NOMO-1 treated with DMSO at 0.1 percent for 48 hours (cell line): ENCODE results near the gene DOCK10.

Experiments
- DNase-seq: peaks from one replicate; lab custom pipeline; 2025; ENCODE audit not compliant: unreplicated experiment; lab: John Stamatoyannopoulos, UW

DOCK10 gene

GRCh38 chr2:225041207-225041850 lies 939 bp downstream of the DOCK10 start:
- peak; percentile 76 for DNase-seq

DNA sequence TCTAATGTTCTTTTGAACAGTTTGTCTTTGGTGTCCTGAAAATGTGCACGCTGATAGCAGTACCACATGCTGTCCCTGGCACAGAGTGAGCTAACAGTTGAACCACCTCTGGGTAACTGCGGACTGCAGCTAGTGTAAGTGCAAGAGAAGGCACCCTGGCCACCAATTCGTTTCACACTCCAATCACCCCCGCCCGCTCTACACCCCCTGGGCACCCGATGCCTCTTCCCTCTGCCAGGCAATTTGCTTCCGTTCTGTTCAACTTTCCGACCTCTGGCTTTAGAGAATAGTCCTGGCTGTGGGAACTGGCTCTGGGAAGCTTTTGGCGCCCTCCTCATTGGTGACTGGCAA lies 1.4 kb downstream of the DOCK10 start:
- DNase-seq = no peak

DNA sequence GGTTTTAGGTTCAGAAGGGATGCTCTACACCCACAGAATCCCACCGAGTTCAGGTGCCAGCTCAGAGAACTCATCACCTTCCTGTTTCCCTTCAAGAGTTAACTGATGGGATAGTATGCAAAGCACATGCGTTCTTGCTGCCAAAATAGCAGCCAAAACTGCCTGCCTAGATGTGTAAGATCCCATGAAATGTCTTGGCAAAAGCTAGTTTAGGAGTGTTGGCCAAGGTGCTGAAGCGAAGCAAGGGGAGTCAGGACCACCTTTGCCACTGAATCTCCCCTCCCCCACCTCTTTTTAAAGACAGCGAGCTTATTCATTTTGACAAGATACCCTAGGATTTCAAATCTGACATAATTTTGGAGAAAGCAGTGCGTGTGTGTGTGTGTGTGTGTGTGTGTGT lies 2.1 kb downstream of the DOCK10 start:
- no peak for DNase-seq

GRCh38 chr2:225038231-225038523 lies 4.1 kb downstream of the DOCK10 start:
- no peak for DNase-seq

DNA sequence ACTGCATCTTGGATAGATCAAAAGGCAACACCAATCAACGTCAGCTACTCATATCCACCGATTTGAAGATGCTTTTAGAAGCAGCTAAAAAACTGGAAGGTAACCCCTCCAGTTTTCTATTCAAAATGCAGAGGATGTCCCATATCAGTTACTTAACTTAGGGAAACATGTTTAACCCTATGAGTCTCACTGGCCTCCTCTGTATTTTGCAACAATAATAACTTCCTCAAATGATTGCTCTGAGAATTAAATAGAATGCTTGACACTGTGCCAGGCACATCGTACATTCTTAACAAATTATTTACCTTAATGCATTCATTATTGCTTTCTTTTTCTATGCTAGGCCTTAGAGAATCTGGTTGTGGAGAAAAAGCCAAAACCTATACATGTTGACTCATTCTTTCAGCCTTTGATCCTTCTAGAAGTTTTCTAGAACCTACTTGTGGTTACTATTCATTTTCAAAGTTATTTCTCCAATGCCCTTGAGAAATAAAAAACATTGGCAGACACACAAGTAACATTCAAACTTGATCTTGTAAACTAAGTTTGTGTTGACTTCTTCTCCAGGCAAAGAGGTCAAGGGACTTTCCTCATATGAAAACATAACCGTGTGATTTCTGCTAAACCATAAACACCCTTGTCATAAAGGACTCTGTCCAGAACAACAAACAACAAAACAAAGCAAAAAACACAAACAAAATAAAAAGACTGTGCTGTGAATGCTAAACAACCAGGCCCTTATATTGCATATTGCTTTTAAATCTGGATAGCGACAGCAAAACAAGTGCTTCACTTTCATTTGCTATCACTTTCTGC lies 4.6 kb downstream of the DOCK10 start:
- peak; percentile 57 for DNase-seq

- no peak for DNase-seq
Measured at GRCh38 chr2:225036431-225036830, 5.8 kb downstream of the DOCK10 start.

- DNase-seq = no peak
Measured at GRCh38 chr2:225033440-225034318, 8.6 kb downstream of the DOCK10 start.

DNA sequence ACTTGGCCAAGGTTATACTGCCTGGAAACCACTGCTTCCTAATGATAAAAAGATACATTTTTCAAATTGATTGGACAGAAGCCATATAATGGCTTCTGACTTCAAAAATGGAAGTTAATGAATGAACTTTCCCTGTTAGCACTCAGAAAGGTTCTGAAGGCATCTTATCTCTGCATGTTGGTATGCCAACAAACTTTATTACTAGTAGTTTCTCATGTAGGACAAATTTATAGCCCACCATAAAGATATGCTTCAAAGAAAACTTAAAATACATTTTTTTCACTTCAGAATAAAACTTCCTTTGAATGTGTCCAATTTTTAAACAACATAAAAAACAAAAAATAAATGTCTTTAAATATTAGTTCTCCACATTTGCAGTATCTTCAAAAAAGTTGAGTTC lies 10.0 kb downstream of the DOCK10 start:
- DNase-seq = no peak

GRCh38 chr2:225031599-225031998 lies 10.7 kb downstream of the DOCK10 start:
- DNase-seq = no peak

GRCh38 chr2:225030893-225031292 lies 11.4 kb downstream of the DOCK10 start:
- DNase-seq = no peak

- no peak for DNase-seq
Measured at GRCh38 chr2:225030203-225030602, 12.1 kb downstream of the DOCK10 start.

- DNase-seq = no peak
Measured at GRCh38 chr2:225028572-225028971, 13.7 kb downstream of the DOCK10 start.

DNA sequence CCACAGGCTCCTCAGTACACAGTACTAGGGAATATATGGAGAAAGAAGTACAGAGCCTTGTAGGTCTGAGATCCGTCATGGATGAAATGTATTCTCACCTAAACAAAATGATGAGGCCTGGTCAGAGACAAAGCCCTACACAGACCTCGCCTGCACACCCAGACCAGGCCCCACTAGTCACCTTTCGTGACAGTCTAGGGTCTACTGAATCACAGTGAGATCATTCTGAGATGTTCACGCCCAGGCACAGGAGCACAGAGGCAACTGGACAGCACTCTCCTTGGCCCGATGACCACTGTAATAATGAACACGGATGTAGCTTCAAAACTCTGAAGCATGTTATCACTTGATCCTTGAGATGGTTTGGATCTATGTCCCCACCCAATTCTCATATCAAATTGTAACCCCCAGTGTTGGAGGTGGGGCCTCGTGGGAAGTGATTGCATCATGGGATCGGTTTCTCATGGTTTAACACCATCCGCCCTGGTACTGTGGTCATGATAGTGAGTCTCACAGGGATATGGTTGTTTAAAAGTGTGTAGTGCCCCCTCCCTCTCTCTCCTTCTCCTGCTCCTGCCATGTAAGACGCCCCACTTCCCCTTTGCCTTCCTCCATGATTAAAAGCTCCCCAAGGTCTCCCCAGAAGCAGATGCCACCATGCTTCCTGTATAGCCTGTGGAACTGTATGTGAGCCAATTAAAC lies 15.1 kb downstream of the DOCK10 start:
- peak; percentile 58 for DNase-seq

- DNase-seq = peak; percentile 93
Measured at GRCh38 chr2:225025917-225026571, 16.2 kb downstream of the DOCK10 start.

- peak; percentile 50 for DNase-seq
Measured at GRCh38 chr2:225022188-225022587, 20.1 kb downstream of the DOCK10 start.

DNA sequence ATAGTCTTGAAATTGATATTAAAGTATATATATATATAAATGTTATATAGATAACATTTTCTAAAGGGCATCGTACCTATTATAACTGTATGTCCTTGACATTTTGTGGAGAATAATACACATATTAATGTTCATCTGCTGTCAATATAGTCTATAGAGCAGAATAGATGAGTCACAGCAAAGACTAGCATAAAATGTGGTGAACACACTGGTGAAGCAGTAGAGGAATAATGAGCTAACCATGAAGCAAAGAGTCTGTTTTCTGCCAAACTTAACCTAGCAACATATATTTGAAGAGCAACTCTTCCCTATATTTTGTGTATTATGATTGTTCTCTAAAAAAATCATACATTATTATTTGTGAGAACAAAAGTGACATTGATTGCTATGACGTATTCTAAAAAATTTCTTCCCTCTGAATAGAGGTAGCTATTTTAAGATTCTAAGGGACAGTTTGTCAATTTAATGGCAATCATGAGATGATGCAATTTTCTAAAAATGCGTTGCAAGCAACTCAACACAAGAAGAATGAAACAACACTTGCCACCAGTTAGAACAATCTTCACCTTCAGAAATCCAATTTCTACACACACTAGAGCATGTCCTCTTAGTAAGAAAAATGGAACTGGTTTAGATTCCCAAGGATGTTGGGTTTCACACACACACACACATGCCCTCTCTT lies 22.0 kb downstream of the DOCK10 start:
- peak; percentile 59 for DNase-seq

DNA sequence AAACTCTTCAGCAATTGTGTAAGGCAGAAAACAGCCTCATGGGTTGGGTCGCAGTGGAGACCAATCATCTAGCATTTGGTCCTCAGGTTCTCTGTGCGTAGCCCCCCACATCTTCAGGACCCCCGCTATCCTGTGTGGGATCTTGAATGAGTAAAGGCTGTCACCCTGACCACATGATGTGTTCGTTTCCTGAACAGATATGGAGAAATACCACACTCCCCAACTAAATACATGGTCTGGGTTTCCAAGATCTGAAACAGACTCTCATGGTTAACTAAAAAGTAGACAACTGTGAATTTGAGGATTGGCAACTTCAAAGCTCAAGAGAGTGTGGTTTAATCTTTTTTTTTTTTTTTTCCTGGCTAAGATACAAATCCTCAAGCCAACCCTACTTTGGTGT lies 23.2 kb downstream of the DOCK10 start:
- DNase-seq = no peak

GRCh38 chr2:225017713-225018112 lies 24.6 kb downstream of the DOCK10 start:
- DNase-seq = no peak

- no peak for DNase-seq
Measured at GRCh38 chr2:225017098-225017685, 25.1 kb downstream of the DOCK10 start.
